ENCODE measurements around the gene UBE2J2.
A peak's percentile ranks its signal among the peaks of the same experiment; 100 is the strongest.

UBE2J2 gene

GRCh38 chr1:1241588-1242219, 31.9 kb downstream of the UBE2J2 start:
- FAIRE-seq (no peak), DNase-seq (ENCODE audit: low spot score) (no peak)

GRCh38 chr1:1240822-1241587, 32.6 kb downstream of the UBE2J2 start:
- no peak for FAIRE-seq
- no peak for DNase-seq (ENCODE audit: low spot score)

GRCh38 chr1:1240348-1240732, 33.3 kb downstream of the UBE2J2 start:
- FAIRE-seq: no peak
- DNase-seq (ENCODE audit: low spot score): no peak

GRCh38 chr1:1239614-1240347, 33.9 kb downstream of the UBE2J2 start:
- no peak for DNase-seq (ENCODE audit: low spot score)
- FAIRE-seq: no peak

- DNase-seq (ENCODE audit: low spot score) (no peak), FAIRE-seq (no peak)
Measured at GRCh38 chr1:1239227-1239613, 34.4 kb downstream of the UBE2J2 start.

GRCh38 chr1:1238702-1239178, 34.9 kb downstream of the UBE2J2 start:
- DNase-seq (ENCODE audit: low spot score): no peak
- FAIRE-seq: no peak

GRCh38 chr1:1237874-1238701, 35.6 kb downstream of the UBE2J2 start:
- FAIRE-seq (no peak), DNase-seq (ENCODE audit: low spot score) (peak; percentile 69)

- no peak for FAIRE-seq
- DNase-seq (ENCODE audit: low spot score): no peak
Measured at GRCh38 chr1:1236945-1237873, 36.4 kb downstream of the UBE2J2 start.

GRCh38 chr1:1236176-1236763, 37.4 kb downstream of the UBE2J2 start:
- FAIRE-seq (no peak), DNase-seq (ENCODE audit: low spot score) (no peak)

- DNase-seq (ENCODE audit: low spot score): no peak
- no peak for FAIRE-seq
Measured at GRCh38 chr1:1235016-1235744, 38.5 kb downstream of the UBE2J2 start.

GRCh38 chr1:1234180-1234808, 39.4 kb downstream of the UBE2J2 start:
- DNase-seq (ENCODE audit: low spot score) (no peak), FAIRE-seq (no peak)

GRCh38 chr1:1233567-1233892, 40.1 kb downstream of the UBE2J2 start:
- DNase-seq (ENCODE audit: low spot score) (no peak), FAIRE-seq (no peak)

GRCh38 chr1:1232796-1233566, 40.7 kb downstream of the UBE2J2 start:
- DNase-seq (ENCODE audit: low spot score): no peak
- no peak for FAIRE-seq

GRCh38 chr1:1232208-1232795, 41.4 kb downstream of the UBE2J2 start, which contains the start of gene B3GALT6:
Gene B3GALT6, plus strand, starts transcription at chr1:1232237. Its CDS starts 42 bp downstream, at chr1:1232279.
- no peak for FAIRE-seq
- no peak for DNase-seq (ENCODE audit: low spot score)

GRCh38 chr1:1231400-1232207, 42.0 kb downstream of the UBE2J2 start, which contains the start of gene SDF4:
Gene SDF4, minus strand, starts transcription at chr1:1232001. Its CDS starts 3,229 bp downstream, at chr1:1228772.
- DNase-seq (ENCODE audit: low spot score) (peak; percentile 98), FAIRE-seq (peak; percentile 77)

- no peak for FAIRE-seq
- DNase-seq (ENCODE audit: low spot score): no peak
Measured at GRCh38 chr1:1230656-1231399, 42.8 kb downstream of the UBE2J2 start.

Measured in urothelium cell line (cell line).